Right lobe of liver (tissue), 6 donors: ENCODE measurements around the gene B3GLCT. TPM values are rescaled to one million over a fixed set of nuclear protein-coding genes. Genes with fewer than 3 reads are reported as not detected.

ENCODE experiments used
- ATAC-seq, 4 donors: fragments of 200-7000 bp; cut with Tn5 transposase; one replicate each; pipeline ENCODE4 v1.9.1; 2020; ENCODE audit warnings: mild to moderate bottlenecking in 4 of 4, moderate library complexity in 4 of 4
- DNase-seq, 3 donors: peaks; one replicate each; pipeline ENCODE4 v3.0.0-alpha.2; 2020
- H3K27ac ChIP-seq, 3 donors: fragments of 200-600 bp; one replicate each; pipeline ENCODE4 v1.8.0; 2022
- H3K27me3 ChIP-seq, 2 donors: fragments of 200-600 bp; one replicate each; pipeline ENCODE4 v1.8.0; 2022
- H3K36me3 ChIP-seq, 4 donors: fragments of 200-600 bp; sonication (generic) in 1 of 4; one replicate each; pipeline versions ENCODE4 v1.5.1 to v1.8.0; 2017 to 2022; ENCODE audit warnings: control low read depth in 1 of 4
- H3K4me1 ChIP-seq, 4 donors: fragments of 200-600 bp; sonication (generic) in 1 of 4; one replicate each; pipeline versions ENCODE4 v1.5.1 to v1.8.0; 2017 to 2022; ENCODE audit warnings: control low read depth in 1 of 4
- H3K4me3 ChIP-seq, 3 donors: fragments of 200-600 bp; one replicate each; pipeline ENCODE4 v1.8.0; 2022
- H3K9me3 ChIP-seq, 4 donors: fragments of 200-600 bp; sonication (generic) in 1 of 4; one replicate each; pipeline versions ENCODE4 v1.5.1 to v1.8.0; 2017 to 2022; ENCODE audit warnings: control low read depth in 1 of 4
- CTCF ChIP-seq, 4 donors: fragments of 200-600 bp in 3 of 4; fragments of 450-650 bp in 1 of 4; IDR thresholded peaks; one replicate each; pipeline versions ENCODE4 v1.5.1 to v1.8.0; 2016 to 2022; ENCODE audit warnings: antibody characterized with exemption in 4 of 4, mild to moderate bottlenecking in 2 of 4
- POLR2A ChIP-seq: fragments of 450-650 bp; IDR thresholded peaks from one replicate; pipeline ENCODE4 v1.6.1; 2017; ENCODE audit warnings: antibody characterized with exemption, mild to moderate bottlenecking
- WGBS: methylation state at CpG from one replicate; pipeline ENCODE4 v1.1.6; 2018; ENCODE audit warnings: low coverage, low lambda C conversion rate; ENCODE audit not compliant: insufficient coverage; ENCODE audit errors: missing lambda C conversion rate; 5-methylcytosine and 5-hydroxymethylcytosine counted together
- intact Hi-C, 2 donors: fragments of 100-400 bp; cut with DNase I; formaldehyde crosslinking; loops; one replicate each; pipeline versions ENCODE4 v1.11.2 to v1.14.1; 2022
- long read RNA-seq: library from polyadenylated mRNA; unstranded; transcript quantifications from one replicate; pipeline ENCODE4 v2.0.0, GENCODE V29; 2019
- total RNA-seq, 6 experiments: library from RNA; depleted of rRNA in 2 of 6; stranded (reverse); fragments of >200 nt in 2 of 6; fragmentation: NEBNext Ultra II Directional in 3 of 6; extraction: Animal tissue kit (Norgen Biotek cat#: 25700) in 3 of 6; gene quantifications; one replicate each; pipeline versions ENCODE4 v1.1.0 to v1.2.4, GENCODE V29; 2016 to 2023
- donor health status: DM: no; HTN: yes; CAD: no.
- donor health status: DM: no; HTN: no; CAD: no.
- donor health status: DM: no; HTN: no; CAD: no.
- donor health status: DM: no; HTN: yes; CAD: no.
- donor health status: DM: no; HTN: yes; CAD: no.

B3GLCT gene
- total RNA-seq: 1 to 10 TPM; 2.7 to 3.6 (median 3.0) TPM
- long read RNA-seq: 0 reads

- intact Hi-C loops: no loop called here
- ATAC-seq: peak; percentile 88 to 94 (median 92)
- peaks cover 0 to 8% (median 2%) of the 10 kb centered on the region in 4 donors for H3K4me1 ChIP-seq
- TF ChIP-seq CTCF (IDR thresholded peaks at IDR 0.05) (peak; percentile 83 to 94 (median 91)), POLR2A (peak; percentile 64)
- peak; percentile 86 for DNase-seq
- WGBS: 0% methylated on average over 2 of the region's 126 CpGs
- peak within 1 kb of the TSS; percentile 70 to 71 (median 70) for H3K4me3 ChIP-seq
- no peaks in the 10 kb centered on the region for H3K27me3 ChIP-seq
- H3K9me3 ChIP-seq: no peaks in the 10 kb centered on the region
- H3K36me3 ChIP-seq: no peaks in the 10 kb centered on the region
- H3K27ac ChIP-seq: peak within 1 kb of the TSS; percentile 92 to 95 (median 95)
Measured at GRCh38 chr13:31199849-31200636, at the start of gene B3GLCT. Gene B3GLCT, plus strand, starts transcription at chr13:31199975. Its CDS starts 110 bp downstream, at chr13:31200085.

- TF ChIP-seq CTCF (IDR thresholded peaks at IDR 0.05) (no peak), POLR2A (no peak)
- H3K27ac ChIP-seq: no peak overlapping the region
- ATAC-seq (no peak), DNase-seq (no peak)
- 94% methylated on average over 4 of the region's 4 CpGs for WGBS
- intact Hi-C loops: no loop called here
- H3K4me1 ChIP-seq: no peaks in the 10 kb centered on the region
- no peaks in the 10 kb centered on the region for H3K27me3 ChIP-seq
- H3K4me3 ChIP-seq: no peak overlapping the region
- H3K36me3 ChIP-seq: peaks cover 0 to 98% (median 39%) of the 10 kb centered on the region in 4 donors
- no peaks in the 10 kb centered on the region for H3K9me3 ChIP-seq
Measured at GRCh38 chr13:31150315-31150985, 49.3 kb upstream of the B3GLCT start.

GRCh38 chr13:31151837-31152236 lies 47.9 kb upstream of the B3GLCT start:
- Histone ChIP-seq H3K36me3 (peaks cover 0 to 98% (median 37%) of the 10 kb centered on the region in 4 donors), H3K9me3 (no peaks in the 10 kb centered on the region), H3K4me1 (no peaks in the 10 kb centered on the region), H3K4me3 (no peak overlapping the region), H3K27me3 (no peaks in the 10 kb centered on the region), H3K27ac (no peak overlapping the region)
- ATAC-seq (no peak), DNase-seq (no peak)
- intact Hi-C loops: no loop called here
- TF ChIP-seq CTCF (IDR thresholded peaks at IDR 0.05) (no peak), POLR2A (no peak)
- 82% methylated on average over 3 of the region's 3 CpGs for WGBS

- Histone ChIP-seq H3K27ac (no peak overlapping the region), H3K4me1 (peaks cover 0 to 9% (median 3%) of the 10 kb centered on the region in 4 donors), H3K9me3 (no peaks in the 10 kb centered on the region), H3K27me3 (no peaks in the 10 kb centered on the region), H3K36me3 (peaks cover 0 to 80% (median 25%) of the 10 kb centered on the region in 4 donors), H3K4me3 (no peak overlapping the region)
- no peak for DNase-seq
- 96% methylated on average over 2 of the region's 2 CpGs for WGBS
- TF ChIP-seq POLR2A (no peak), CTCF (IDR thresholded peaks at IDR 0.05) (no peak)
- ATAC-seq: no peak
- intact Hi-C loops: no loop called here
Measured at GRCh38 chr13:31154939-31155338, 44.8 kb upstream of the B3GLCT start.
